HG03045 (cell line): Measurements from ENCODE around the gene ABLIM2.

Experiments
- ATAC-seq: cut with Tn5 transposase; IDR thresholded peaks from one replicate; pipeline ENCODE4 v1.9.1; 2021; ENCODE audit warnings: mild to moderate bottlenecking, moderate library complexity; ENCODE audit not compliant: unreplicated experiment

Gene ABLIM2

GRCh38 chr4:8077181-8078108 is 81.2 kb downstream of the ABLIM2 start:
- no peak for ATAC-seq

DNA sequence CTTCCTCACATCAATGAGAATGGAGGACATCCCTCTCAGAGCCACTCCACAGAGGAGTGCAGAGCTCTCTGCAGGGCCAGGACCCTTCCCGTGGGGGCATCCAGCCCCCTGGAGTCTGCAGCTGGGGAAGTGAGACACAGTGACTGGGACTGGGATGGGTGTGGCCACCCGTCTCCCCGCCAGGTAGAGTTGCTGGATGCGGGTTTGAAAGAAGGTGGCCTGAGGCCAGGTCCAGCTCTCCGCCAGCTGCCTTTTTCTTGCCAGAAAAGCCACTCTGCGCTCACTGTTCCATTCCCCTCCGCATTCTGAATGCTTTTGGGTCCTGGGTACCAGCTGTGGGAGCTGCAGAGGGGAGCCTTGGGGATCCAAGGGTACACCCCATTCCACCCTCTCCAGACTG is 82.6 kb downstream of the ABLIM2 start:
- ATAC-seq, result no peak

DNA sequence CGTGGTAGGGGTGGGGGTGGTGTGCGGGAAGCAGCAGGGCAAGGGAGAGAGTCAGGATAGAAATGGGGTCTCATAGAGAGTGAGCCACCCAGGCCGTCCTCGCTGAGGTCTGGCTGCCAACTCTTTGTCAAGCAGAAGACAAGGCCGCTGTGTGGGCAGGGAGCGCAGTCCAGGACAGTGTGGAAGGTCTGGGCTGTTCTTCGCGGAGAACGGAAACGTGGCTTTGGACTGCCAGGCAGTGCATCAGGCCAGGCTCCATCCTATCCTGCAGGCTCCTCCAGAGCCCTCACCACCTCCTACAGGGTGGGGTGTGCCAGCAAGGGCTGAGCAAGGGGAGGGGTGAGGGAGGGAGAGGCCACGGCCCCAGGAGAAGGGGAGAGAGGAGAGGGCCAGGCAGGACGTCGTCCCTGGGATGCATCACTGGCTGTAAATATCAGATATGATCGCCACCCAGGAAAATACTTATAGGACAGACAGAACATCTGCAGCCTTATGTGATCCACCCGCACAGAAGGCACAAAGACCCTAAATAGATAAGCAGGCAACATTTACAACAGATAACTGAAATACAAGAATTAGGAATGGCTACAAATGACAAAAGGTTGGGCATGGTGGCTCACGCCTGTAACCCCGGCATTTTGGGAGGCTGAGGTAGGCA is 85.3 kb downstream of the ABLIM2 start:
- ATAC-seq, result no peak

GRCh38 chr4:8072235-8072968 is 86.2 kb downstream of the ABLIM2 start:
- no peak for ATAC-seq

GRCh38 chr4:8071766-8072165 is 86.8 kb downstream of the ABLIM2 start:
- ATAC-seq, result no peak

DNA sequence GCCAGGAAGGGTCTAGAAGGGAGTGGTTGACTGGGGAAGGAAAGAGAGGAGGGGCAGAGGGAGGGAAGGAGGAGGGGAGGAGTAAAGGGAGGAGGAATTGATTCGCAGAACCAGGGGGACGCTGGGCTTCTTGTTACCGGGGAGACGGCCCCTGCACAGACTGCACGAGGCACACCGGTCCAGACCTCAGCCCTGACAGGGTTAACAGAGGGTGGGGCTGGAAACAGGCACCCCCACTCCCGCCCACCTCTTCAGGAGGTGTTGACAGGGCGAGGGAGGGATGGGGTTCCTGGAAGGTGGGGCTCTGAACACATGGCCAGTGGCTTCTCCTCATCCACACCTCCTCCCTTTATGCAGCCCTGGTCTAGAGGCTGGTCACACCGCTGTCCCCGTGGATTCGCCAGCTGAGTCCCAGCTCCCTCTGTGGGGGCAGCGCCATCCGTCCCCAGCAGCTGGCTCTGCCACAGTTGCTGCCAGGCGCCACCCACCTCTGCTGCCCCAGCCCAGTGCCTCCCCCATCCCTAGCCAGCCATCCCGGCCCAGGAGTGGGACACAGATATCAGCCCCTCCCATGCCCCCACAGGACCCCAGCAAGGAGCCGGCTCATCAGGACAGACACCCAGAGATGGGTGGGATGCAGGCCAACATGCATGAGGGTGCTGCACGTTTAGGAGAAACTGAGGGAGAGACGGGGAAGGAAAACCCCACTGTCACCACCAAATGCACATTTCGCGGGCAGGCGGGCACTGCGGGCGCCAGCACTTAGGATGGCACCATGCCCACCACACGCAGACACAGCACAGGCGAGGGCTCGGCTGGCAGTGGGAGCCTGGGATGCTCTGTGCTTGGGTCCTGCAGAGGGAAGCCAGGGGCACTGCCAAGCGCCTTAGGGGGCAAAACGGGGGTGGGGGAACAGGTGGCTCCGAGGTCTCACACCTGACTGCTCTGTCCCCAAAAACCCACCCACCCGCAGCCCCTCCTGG is 87.6 kb downstream of the ABLIM2 start:
- no peak for ATAC-seq

DNA sequence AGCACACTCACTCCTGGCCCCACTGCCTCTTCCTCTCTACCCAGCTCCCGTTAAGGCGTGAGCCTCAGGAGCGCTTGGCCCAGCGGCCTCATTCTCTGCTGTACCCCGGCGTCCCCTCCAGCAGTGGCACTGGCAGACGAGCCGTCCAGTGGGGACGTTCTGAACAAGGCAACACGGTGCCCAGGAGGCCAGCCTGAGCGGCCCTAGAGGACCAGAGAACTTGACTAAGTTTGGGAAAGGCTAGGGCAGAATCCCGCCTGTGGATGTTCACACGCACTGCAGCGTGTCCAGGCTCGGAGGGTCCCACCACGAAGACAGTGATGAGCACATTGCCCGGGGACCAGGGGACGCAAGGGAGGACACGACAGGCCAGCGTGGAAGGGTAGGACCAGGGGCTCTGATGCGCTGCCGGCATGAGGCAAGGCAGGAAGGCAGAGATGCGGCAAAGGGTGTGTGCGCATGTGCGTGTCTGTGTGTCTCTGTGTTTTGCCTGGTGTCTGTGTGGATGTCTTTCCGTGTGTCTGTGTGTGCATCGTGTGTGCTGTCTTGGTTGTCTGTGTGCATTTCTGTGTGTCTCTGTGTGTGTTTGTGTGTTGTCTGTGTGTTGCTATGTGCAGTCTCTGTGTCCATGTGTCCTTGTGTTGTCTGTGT is 89.4 kb downstream of the ABLIM2 start:
- ATAC-seq, result no peak

DNA sequence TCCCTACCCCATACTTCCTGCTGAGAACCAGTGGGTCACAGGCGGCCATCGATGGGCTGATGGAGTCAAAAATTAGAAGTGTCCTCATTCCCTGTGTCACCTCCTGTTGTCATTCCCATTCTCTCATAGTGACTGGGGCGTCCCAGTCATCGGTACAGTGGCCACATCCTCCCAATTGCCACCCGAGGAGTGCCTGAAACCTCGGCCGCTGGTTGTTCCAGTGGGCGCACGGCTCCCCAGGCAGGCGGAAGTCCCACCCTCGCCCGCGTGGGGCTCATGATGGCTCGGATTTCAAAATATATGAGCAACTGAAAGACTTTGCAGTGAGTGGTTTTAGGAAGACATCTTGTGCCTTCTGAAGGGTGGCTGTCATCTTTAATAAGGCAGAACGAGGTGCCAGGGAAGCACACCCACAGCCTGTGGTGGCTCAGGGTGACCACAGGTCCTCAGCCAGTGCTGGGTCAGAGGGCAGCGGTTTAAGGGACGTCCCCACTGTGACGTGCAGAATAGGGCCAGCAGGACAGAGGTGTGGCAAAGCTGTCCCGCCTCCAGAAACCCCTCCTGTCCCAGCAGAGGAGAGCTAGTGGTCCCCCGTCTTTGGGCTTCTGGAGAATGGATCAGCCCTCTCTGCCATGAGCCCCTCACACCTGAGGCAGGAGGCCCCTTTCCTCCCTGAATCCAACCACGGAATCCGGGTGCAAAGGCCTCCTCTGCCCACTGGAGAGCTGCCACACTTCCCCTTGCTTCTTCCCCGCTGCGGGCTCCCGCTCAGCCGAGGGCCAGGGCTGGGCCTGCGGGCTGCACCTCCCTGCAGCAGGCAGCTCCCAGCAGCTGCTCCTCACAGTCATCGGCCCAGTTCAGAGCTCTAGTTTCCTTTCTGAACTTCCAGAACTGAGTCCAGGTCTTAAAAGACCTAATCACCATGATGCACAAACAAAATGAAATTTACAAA is 90.4 kb downstream of the ABLIM2 start:
- no peak for ATAC-seq

- ATAC-seq, result no peak
Measured at GRCh38 chr4:8067274-8067936, 91.2 kb downstream of the ABLIM2 start.

DNA sequence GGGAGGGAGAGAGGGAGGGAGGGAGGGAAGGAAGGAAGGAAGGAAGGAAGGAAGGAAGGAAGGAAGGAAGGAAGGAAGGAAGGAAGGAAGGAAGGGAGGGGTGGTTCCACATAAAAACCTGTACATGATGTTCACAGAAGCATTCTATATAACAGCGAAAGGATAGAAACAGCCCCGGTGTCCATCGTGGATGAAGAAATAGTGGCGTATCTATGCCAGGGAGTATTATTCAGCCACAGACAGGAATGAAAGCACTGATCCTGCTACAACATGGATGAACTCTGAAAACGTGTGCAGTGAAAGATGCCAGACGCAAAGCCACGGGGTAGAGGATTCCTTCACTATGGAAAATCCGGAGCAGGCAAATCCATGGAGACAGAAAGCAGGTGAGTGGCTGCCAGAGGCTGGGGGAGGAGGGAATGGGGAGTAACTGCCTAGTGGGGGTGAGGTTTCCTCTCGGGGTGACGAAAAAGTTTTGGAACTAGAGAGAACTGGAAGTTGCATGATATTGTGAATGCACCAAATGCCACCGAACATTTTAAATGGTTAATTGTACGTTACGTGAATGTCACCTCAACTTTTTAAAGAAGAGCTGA is 92.2 kb downstream of the ABLIM2 start:
- ATAC-seq, result no peak

GRCh38 chr4:8063974-8064563 is 94.5 kb downstream of the ABLIM2 start:
- ATAC-seq, result no peak

DNA sequence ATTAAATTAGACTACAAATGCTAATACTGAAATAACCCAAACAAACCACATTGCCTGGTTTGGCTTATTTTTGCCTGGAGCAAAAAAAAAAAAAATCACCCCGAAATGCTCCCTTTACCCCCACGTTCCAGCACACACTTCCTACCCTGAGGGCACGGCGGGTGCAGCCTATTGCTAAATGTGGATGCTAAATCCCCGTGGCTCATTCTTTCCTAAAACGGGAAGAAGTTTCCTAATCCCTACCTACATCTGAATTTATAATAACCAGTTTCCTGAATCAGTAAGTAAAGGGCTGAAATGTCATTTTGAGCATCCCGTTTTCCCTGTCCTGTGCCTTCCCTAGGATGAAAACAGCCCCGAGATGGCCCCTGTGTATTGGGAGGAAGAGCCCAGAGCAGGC is 97.0 kb downstream of the ABLIM2 start:
- ATAC-seq, result no peak

DNA sequence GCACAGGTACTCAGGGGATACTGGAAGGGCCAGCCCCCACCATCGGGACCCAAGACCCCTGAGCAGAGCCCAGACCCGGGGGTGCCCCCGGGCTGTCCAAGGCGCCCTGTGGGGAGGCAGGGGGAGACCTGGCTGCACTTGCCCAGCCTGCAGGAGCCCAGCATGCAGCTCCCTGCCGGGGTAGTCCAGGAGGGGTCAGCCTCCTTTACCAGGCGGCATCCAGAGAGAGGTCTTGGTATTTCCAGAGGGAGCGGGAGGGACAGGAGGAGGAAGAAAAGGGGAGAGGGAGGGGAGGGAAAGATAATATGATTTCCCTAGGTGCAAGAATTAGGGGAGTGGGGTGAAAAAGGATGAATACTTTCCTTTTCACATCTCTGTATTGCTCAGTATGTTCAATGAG is 97.5 kb downstream of the ABLIM2 start:
- no peak for ATAC-seq

DNA sequence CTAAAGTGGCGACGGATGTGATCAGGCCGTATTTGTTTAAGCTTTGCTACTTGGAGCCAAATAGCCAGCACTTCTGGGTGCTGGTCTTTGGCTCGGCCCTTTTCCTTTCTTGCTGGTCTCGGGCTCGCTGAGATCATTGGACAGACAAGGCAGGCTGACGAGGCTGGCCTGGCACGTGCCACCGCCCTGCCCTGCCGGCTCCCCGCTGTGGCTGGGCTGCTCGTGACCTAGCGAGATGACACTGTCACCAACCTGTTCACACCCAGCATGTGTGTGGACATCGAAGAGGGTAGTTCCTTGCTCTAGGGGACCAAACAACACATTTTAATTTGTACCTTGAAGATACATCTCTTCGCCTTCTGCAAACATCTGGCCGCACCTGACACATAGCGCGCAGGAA is 98.0 kb downstream of the ABLIM2 start:
- no peak for ATAC-seq

GRCh38 chr4:8058031-8058479 is 100.6 kb downstream of the ABLIM2 start:
- no peak for ATAC-seq

- ATAC-seq, result no peak
Measured at GRCh38 chr4:8055206-8055605, 103.4 kb downstream of the ABLIM2 start.

DNA sequence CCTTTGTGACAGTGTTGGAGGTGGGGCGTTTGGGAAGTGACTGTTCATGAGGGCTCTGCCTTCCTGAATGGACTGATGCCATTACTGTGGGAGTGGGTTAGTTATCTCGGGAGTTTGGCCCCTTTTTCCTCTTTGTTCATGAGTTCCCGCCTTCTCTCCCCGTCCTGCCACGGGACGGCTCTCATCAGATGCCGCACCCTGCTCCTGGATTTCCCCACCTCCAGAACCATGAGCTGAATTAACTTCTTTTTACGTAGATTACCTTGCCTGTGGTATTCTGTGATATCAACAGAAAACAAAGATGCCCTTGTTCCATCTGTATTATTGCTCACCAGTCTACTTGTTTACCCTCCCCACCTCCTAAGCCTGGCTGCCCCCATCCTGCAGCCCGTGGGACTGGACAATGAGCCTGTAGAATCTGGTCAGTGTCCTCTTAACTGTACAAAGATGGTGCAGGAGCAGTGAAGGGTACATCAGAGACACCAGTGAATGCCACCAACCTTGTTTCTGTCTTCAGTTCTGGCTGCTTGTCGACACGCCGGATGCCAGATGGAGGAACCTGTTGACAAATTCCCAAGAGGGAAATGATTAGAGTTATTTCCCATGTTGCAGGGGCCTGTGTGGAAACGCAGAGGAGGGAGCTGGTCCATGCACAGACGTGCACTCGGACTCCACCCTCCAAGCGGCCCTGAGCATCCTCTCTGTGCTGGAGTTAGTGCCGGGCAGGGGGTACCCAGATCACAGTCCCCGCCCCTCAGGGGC is 104.7 kb downstream of the ABLIM2 start:
- no peak for ATAC-seq
